Mucosa of gallbladder (tissue), 1 donor: ENCODE data around the gene SLC49A3. TPM values are rescaled to one million over a fixed set of nuclear protein-coding genes. Genes with fewer than 3 reads are reported as not detected.
"Not testable (repeated sequence)": the region's sequence is repeated elsewhere in the genome, so short reads cannot be mapped to it uniquely, and the experiment has no call there.

Experiments used
- DNase-seq: peaks from one replicate; pipeline ENCODE4 v3.0.0-alpha.2; 2020; ENCODE audit warnings: low spot score
- total RNA-seq: library from RNA; stranded (reverse); gene quantifications from one replicate; pipeline ENCODE4 v1.2.1, GENCODE V29; 2021
- donor health status: DM: no; HTN: no; CAD: no.

The SLC49A3 gene
- total RNA-seq, 1 donor from 2014 or later: 13.9 TPM

DNA sequence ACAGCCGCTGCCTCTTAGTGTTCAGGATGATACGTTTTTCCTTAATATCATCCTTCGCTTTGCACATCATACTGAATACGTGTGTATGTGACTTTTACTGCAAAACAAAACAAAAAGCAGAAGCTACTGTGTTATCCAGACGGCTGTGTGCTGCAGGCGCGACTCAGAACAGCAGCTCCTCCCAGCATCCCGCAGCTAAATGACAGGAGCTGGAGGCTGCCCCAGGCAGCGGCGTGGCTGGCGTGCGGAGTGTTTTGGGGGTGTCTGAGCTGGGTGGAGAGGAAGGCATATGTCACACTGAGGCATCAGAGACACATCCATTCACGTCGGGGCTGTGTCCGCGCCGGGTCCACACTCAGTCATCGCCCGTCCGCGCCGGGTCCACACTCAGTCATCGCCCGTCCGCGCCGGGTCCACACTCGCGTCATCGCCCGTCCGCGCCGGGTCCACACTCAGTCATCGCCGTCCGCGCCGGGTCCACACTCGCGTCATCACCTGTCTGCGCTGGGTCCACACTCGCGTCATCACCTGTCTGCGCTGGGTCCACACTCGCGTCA lies 33.3 kb upstream of the SLC49A3 start:
- DNase-seq: no peak

DNA sequence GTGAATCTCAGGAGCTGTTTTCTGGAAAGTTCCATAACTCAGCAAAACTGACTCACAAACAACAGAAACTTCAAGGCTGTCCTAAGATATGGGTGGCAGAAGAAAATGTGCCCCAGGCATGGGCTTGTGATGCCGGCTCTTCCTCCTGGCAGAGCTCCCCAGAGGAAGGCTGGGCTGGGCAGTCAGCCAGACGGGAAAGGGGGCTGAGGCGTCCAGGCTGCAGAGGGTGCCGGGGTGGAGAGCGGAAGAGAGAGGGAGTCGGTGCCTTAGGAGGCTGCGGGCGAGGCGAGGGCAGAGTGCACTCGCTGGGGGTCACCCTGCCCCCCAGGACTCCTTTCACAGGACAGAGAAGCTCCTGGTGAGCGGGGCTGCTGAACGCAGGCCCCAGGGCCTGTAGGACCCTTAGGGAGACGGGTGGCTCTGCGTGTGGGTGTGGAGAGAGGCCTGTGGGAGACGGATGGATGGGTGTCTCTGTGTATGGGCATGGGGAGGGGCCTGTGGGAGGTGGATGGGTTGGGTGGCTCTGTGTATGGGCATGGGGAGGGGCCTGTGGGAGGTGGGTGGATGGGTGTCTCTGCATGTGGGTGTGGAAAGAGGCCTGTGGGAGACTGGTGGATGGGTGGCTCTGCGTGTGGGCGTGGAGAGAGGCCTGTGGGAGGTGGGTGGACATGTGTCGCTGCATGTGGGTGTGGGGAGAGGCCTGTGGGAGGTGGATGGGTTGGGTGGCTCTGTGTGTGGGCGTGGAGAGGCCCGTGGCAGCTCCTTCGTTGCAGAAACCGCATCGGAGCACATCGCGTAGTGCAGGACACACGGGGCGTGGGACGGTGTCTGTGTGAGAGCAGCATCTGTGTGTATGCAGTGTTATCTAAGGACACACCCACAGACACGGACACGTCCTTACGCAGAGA lies 32.6 kb upstream of the SLC49A3 start:
- no peak for DNase-seq

DNA sequence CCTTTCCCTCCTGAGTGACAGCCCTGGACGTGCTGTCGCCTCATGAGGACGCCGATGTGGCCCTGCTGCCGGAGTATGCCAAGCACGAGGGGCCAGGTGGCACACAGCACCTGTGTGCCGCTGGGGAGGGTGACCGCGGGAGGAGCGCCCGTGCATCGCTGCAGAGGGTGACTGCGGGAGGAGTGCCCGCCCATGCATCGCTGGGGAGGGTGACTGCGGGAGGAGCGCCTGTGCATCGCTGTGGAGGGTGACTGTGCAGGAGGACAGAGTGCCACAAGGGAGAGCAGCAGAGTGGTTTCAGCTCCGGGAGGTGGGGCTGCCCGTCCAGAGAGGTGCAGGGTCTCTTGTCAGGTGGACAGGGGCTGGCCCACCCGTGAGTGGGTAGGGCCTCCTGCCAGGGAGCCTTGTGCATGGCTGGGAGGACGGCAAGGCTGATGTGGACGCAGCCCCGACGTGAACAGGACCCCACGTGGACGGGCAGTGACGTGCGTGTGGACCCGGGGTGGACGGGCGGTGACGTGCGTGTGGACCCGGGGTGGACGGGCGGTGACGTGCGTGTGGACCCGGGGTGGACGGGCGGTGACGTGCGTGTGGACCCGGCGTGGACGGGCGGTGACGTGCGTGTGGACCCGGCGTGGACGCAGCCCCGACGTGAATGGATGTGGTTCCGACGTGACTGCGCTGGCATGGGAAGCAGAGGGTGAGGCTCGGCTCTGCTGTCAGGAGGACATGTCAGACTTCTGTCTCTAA lies 31.3 kb upstream of the SLC49A3 start:
- DNase-seq: no peak

DNA sequence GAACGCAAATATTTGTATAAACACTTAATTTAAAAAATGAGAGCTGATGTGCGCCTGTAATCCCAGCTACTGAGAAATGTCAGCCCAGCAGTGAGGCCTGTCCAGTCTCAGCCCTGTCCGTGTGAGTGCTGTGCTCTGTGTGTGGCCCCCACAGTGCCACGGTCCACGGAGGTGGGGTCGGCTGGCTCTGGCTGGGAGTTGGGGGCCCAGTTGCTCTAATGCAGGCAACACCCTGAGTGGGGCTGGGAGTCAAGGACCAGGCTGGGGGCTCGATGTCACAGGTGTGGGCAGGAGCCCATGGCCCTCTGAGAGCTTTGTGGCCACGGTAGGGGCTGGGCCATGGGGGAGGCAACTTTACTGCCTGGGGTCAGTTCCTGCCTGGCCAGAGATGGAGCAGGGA lies 29.5 kb upstream of the SLC49A3 start:
- no peak for DNase-seq

DNA sequence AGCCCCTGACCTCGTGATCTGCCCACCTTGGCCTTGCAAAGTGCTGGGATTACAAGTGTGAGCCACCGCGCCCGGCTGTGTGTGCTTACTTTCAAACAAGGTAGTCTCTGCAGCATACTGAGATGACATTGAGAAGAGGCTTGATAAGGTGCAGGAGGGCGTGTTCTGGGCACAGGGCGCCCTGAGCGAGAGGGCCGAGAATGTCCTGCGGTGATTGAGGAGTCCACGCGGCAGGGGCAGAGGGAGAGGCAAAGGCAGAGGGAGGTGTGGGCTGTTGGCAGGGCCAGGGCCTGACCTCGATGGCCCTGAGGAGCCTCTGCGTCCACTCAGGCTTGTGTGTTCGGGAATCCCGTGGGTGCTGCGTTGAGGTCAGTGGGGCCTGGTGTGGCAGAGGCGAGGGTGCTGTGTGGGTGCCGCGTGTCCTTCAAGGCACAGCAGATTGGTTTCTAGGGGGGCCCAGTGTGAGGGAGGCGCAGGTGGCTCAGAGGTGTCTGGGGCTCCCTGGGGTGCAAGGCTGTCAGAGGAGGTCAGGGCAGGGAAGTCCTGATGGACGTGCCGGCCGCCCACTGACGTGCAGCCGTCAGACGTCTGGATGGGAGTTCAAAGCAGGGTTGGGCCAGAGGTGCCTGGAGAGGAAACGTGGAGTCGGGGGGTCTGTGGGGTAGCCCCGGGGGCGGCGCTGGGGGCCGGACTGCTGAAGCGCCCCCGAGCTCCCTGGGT lies 28.8 kb upstream of the SLC49A3 start:
- no peak for DNase-seq

DNA sequence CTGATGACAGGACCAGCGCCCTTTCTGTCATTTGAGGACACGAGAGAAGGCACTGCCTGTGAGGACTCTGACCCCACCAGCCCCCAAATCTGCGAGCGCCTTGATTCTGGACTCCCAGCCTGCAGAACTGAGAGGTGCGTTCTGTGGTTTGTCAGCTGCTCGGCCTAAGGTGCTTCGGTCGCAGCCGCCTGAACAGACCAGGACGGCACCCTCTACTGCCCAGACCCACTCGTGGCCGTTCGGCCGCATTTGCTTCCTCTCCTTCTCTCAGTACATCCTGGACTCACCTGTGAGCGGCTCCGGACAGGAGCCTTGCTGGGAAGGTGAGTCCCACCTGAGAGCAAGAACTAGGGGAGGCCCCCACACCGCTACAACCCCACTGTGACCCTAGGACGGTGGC lies 25.1 kb upstream of the SLC49A3 start:
- no peak for DNase-seq

DNA sequence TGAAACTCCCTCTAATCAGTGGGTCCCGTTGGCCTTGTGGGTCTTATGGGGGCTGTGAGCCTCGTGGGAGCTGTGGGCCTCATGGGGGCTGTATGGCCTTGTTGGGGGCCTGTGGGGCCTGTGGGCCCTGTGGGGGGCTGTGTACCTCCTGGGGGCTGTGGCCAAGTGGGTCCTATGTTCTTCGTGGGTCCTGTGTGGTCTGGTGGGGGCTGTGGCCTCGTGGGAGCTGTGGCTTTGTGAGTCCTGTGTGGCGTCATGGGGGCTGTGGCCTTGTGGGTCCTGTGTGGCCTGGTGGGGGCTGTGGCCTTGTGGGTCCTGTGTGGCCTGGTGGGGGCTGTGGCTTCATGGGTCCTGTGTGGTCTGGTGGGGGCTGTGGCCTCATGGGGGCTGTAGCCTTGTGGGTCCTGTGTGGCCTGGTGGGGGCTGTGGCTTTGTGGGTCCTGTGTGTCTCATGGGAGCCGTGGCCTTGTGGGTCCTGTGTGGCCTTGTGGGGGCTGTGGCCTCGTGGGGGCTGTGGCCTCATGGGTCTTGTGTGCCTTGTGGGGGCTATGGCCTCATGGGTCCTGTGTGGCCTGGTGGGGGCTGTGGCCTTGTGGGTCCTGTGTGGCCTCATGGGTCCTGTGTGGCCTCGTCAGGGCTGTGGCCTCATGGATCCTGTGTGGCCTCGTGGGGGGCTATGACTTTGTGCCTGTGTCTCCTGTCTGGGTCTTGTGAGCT lies 24.1 kb upstream of the SLC49A3 start:
- no peak for DNase-seq

DNA sequence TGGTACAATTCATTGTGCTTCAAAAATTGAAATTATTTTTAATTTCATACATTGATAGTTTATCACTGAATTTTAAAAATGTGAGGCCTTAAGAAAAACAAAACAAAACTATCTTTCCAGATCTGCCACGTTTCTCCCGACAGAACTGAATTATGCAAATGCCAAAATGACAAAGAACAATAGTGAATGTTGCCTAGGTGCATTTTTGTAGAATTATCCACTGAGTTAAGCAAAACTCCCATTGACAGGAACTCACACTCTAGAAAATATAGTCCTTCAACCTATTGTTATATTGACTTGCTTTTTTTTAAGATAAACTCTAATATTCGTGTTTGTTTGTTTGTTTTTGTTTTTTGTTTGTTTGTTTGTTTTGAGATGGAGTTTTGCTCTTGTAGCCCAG lies 23.1 kb upstream of the SLC49A3 start:
- DNase-seq: no peak

DNA sequence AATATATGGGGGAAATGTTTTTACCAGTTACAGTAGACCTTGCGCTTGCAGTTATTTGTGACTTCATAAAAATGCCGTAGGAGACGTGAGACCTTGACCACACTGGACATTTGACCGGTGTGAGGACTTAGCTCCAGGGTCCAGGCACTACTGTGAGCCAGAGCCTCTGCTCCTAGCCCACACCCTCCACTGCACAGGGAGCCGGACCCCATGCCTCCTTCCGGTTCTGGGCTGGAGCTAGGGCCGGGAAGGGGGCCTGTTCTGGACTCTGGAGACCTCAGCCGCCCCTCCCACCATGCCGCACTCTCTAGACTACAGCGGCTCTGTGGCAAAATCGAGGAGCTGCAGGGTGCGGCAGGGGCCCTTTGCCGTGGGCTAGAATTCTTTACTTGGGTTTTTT lies 22.0 kb upstream of the SLC49A3 start:
- no peak for DNase-seq

DNA sequence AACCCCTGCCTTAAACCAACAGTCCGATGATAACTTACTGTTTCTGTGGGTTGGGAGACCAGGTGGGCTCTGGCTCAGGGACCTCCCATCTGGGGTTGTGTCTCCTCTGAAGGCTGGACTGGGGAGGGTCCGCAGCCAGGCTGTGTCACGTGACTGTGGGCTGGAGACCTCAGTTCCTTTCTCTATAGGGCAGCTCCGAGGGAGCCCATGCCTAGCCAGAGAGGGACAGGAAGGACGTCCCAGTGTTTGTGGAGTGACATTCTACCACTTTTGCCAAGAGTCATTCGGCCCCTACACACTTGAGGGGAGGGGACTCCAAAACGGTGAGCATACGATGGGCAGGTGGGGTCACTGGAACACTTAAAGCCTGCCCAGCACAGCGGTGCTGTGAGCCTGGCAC lies 21.2 kb upstream of the SLC49A3 start:
- no peak for DNase-seq

DNA sequence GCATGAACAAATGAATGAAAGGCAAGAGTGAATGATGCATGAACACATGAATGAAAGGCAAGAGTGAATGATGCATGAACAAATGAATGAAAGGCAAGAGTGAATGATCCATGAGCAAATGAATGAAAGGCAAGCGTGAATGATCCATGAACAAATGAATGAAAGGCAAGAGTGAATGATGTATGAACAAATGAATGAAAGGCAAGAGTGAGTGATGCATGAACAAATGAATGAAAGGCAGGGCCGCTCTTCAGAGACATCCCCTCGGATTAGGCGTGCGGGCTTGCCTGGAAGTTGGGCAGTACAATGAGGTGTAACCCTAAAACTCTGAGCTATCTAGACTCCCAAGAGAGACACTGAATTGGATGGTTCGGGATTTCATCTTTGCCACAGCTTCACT lies 20.4 kb upstream of the SLC49A3 start:
- DNase-seq: no peak

DNA sequence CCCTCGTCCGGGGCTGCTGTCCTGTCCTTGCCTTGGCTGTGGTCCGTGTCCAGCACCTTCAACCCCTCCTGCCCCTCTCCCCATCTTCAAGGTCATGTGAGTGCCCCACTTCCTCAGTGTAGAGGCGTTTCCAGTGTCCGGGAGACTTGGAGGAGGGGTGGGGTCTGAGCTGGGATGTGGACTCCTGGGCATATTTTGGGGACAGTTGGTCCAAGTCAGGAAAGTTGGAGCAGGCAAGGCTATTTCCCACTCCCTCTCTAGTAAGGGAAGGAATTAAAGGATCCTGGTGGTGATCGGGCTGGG lies 19.6 kb upstream of the SLC49A3 start:
- DNase-seq: no peak

DNA sequence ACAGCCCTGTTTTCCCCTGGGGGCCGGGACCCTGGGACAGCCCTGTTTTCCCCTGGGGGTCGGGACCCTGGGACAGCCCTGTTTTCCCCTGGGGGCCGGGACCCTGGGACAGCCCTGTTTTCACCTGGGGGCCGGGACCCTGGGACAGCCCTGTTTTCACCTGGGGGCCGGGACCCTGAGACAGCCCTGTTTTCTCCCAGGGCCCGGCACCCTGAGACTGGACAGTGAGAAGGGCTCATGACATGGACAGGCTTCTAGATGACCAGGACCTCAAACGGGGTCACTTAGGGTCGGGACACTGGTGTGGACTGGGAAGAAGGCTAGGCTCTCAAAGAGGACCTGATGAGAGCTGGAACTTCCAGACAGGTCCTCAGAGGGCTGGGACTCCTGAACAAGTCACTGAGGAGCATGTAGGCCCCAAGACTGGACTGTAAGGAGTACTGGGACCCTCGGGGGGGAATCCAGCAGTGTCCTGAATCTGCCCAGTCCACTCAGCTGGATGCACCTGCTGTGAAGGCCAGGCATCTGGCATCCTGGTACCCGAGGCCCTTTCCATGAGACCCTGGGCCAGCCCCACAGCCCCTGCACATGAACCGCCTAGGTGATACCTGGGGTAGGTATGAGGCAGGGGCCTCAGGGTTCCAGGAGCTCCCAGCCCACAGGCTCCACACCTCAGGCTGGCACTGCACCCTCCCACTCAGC lies 19.1 kb upstream of the SLC49A3 start:
- DNase-seq: no peak

DNA sequence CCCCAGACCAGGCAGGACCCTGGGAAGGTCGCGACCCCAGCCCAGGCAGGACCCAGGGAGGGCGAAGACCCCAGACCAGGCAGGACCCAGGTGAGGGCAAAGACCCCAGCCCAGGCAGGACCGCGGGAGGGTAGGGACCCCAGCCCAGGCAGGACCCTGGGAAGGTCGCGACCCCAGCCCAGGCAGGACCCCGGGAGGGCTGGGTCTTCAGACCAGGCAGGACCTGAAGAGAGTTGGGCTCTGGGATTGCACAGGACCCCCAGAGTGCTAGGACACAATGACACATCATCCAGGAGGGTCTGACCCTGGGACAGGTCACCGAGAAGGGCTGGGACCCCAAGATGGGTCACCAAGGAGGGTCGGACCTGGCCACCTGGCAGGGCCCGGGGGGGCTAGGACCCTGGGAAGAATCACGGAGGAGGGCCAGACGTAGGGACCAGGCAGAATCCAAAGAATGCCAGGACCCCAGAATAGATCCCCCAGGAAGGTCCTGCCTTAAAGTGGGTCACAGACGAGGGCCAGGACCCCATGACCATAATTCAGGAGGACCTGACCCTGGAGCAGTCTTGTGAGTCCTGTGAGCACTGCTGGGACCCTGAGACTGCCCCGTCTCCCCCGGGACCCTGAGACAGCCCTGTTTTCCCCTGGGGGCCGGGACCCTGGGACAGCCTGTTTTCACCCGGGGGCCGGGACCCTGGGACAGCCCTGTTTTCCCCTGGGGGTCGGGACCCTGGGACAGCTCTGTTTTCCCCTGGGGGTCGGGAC lies 18.1 kb upstream of the SLC49A3 start:
- DNase-seq: no peak

DNA sequence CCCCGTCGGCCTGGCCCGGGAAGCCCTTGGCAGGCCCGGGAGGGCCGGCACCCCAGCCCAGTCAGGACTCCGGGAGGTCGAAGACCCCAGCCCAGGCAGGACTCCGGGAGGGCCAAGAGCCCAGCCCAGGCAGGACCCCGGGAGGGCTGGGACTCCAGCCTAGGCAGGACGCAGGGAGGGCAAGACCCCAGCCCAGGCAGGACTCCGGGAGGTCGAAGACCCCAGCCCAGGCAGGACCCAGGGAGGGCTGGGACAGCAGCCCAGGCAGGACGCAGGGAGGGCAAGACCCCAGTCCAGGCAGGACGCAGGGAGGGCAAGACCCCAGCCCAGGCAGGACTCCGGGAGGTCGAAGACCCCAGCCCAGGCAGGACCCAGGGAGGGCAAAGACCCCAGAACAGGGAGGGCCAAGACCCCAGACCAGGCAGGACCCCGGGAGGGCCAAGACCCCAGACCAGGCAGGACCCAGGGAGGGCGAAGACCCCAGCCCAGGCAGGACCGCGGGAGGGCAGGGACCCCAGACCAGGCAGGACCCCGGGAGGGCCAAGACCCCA lies 17.2 kb upstream of the SLC49A3 start:
- not testable (repeated sequence) for DNase-seq

DNA sequence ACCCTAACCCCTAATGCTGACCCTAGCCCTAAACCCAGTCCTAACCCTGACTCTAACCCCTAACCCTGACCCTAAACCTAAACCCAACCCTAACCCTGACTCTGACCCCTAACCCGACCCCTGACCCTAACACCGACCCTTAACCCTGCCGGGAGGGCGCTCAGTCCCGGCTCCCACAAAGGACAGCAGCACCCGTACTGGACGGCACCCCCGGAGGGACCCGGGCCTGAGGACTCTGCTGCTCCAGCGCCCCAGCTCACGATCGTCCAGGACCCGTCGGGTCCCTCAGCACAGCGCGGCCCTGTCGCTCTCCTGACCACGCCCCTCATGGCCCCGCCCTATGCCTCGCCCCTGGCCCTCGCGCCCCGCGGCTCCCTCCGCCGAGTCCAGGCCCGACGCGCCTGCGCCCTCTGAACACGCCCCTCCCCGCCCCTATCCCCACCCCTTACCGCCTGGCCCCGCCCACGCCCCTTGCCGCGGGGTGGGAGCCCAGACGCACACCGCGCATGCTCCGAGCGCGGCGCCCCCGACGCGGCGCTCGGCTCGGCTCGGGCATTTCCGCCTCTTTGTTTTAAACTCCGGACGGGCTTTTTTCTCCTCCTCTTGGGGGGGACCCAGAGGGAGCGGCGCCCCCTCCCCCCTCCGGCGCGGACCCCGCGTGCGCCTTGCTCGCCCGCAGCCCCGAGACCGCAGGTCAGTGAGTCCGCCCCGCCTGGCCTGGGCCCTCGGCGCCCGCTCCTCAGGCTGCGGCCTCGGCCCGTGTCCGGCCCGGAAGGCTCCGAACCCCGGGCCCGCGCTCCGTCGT lies 16.5 kb upstream of the SLC49A3 start, which contains the start of gene PCGF3:
Gene PCGF3, plus strand, starts transcription at position 555 of the 805 bp plus-strand sequence. CDS start 27,849 bp downstream, outside the sequence.
- peak; percentile 96 for DNase-seq

DNA sequence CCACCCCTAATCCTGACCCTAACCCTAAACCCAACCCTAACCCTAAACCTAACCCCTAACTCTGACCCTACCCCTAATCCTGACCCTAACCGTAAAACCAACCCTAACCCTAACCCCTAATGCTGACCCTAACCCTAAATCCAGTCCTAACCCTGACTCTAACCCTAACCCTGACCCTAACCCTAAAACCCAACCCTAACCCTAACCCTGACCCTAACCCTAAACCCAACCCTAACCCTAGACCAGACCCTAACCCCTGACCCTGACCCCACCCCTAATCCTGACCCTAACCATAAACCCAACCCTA lies 16.0 kb upstream of the SLC49A3 start:
- no peak for DNase-seq

DNA sequence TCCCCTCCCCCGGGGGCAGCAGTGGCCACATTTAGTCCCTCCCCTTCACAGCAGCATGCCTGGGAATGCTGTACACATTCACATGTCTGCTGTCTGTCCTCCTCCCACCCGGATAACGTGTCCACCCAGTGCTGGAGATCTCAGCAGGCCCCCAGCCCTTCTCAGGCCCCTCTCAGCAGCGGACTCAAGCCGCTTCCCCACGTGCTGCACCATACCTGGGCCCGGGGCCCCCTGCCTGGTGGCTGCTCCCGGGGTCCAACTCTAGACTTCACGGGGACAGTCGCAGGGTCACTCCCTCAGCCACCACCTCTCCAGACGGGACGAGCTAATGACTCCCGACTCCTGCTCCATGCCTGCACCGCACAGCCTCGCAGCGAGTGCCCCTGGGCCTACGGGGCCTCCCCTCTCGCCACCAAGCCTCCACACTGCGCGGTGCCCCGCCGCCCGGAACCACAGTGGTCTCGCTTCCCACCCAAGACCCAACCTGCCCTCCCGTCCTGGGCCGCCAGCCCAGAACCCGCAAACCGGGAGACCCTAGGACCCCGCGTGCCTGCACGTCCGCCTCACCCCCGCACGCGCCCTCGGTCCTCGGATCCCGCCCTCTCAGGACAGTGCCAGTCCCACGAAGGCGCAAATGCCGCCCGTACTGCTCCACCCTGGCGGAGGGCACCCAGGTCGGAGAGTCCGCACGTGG lies 15.4 kb upstream of the SLC49A3 start:
- no peak for DNase-seq
